GM21529 (cell line): ENCODE results near the gene FPR1.
"Not testable (repeated sequence)": the region's sequence is repeated elsewhere in the genome, so short reads cannot be mapped to it uniquely, and the experiment has no call there.

Source experiments
- ATAC-seq: cut with Tn5 transposase; IDR thresholded peaks from one replicate; pipeline ENCODE4 v1.9.1; 2021; ENCODE audit not compliant: unreplicated experiment

FPR1 gene

GRCh38 chr19:51779703-51780102 is 28.0 kb upstream of the FPR1 start:
- ATAC-seq: no peak

- no peak for ATAC-seq
Observed at GRCh38 chr19:51779181-51779580, 27.5 kb upstream of the FPR1 start.

- no peak for ATAC-seq
Observed at GRCh38 chr19:51777570-51778462, 26.1 kb upstream of the FPR1 start.

- ATAC-seq: not testable (repeated sequence)
Observed at GRCh38 chr19:51776561-51776960, 24.9 kb upstream of the FPR1 start.

GRCh38 chr19:51772977-51773376 is 21.3 kb upstream of the FPR1 start:
- ATAC-seq: no peak

GRCh38 chr19:51771376-51772130 is 19.9 kb upstream of the FPR1 start:
- ATAC-seq: no peak

GRCh38 chr19:51766461-51766860 is 14.8 kb upstream of the FPR1 start:
- ATAC-seq: no peak

DNA sequence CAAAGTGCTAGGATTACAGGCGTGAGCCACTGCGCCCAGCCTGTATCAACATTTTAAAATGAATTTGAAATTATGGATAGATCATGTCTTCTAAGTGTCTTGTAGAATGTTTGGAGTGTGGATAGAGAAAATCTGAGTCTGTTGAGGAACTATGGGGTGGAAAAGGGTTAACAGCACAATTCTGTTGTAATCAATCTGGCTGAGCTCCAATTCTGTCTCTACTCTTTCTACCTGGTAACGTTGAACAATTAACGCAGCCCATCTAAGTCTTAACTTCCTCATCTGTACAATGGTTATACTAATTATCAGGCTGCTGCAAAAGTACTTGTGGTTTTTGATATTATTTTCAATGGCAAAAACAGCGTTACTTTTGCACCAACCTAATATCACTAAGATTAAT is 13.4 kb upstream of the FPR1 start:
- no peak for ATAC-seq

GRCh38 chr19:51761696-51762095 is 10.0 kb upstream of the FPR1 start:
- no peak for ATAC-seq

DNA sequence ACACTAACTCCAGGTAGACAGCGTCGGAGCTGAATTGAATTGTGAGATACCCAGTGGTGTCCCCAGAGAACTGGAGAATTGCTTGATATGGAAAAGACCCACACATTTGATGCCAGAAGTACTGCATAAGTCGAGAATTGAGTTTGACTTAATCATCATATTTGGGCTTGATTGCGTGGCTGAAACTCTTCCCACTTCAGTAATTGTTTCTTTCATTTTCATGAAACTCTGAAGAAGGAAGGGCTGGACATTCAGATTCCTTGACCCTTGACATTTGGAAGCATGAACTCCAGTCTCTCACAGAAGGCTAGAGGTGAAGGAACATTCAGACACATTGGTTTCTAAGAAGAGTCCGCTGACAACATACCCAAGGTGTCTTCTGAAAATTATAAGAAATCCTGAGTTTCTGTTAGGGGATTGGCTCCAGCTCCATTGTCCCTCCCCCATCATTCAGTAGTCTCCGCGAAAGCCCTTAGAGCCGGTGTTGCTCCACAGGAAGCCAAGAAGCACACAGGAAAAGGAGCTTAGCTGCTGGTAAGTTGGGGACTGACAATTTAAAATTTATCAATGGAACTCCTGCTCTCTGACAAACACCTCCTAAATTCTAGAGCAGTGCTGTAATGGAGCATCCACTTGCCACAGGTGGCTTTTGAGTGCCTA is 9.1 kb upstream of the FPR1 start, which contains the start of gene FPR2:
FPR2 (plus strand) TSS at position 484 of the 660 bp plus-strand sequence. CDS start 7,479 bp downstream, outside the sequence.
- no peak for ATAC-seq

DNA sequence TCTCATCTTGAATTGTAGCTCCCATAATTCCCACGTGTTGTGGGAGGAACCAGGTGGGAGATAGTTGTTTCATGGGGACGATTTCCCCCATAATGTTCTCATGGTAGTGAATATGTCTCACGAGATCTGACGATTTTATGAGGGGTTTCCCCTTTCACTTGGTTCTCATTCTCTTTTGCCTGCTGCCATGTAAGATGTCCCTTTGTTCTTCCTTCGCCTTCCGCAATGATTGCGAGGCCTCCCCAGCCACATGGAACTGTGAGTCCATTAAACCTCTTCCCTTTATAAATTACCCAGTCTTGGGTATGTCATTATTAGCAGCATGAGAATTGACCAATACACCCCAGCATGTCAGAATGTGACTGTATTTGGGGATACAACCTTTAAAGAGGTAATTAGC is 3.9 kb upstream of the FPR1 start:
- no peak for ATAC-seq

DNA sequence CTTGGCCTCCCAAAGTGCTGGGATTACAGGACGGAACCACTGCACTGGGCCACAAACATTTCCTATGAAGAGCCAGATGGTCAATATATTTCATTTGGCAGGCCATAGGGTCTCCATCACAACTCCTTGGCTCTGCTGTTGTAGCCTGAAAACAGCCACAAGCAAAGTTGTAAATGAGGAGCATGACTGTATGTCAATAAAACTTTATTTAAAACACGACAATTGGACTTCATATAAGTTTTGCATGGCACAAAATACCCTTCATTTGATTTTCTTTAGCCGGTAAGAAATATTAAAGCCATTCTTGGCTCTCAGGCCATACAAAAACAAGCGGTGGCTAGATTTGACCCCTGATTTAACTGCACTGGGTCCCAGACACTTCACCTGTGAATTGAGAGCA is 3.1 kb upstream of the FPR1 start:
- ATAC-seq: no peak

- ATAC-seq: no peak
Observed at GRCh38 chr19:51754109-51754508, 2.4 kb upstream of the FPR1 start.

GRCh38 chr19:51750400-51751094 is 1.1 kb downstream of the FPR1 start:
- ATAC-seq: no peak

DNA sequence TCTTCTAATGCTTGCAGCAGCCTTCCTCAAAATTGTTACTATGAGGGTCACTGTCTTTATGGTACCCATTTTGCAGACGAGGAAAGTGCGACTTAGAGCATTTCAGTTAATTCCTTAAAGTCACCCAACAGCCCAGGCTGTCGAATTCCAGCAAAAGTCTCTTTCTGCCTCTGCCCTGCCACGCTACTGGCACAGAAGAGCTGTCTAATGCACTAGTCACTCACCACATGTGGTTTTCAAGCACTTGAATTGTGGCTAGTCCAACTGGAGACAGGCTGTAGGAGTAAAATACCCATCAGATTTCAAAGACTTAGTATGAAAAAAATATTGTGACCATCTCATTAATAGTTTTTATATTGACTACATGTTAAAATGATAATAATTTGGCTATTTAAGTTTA is 1.7 kb downstream of the FPR1 start:
- ATAC-seq: no peak

DNA sequence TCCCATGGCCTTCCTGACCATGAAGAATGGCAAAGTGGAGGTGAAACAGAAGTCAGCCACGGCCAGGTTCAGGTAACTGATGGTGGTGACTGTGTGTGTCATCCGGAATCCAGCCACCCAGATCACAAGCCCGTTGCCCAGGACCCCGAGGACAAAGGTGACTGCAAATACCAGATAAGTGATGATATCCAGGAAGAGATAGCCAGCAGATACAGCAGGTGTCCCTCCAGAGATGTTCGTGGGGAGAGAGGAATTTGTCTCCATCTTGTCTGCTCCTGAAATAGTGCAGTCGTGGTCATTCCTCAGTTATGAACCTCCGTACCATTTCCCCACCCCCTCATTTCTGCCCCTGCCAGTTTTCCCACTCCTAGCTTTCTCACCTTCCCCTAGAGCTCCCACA is 4.9 kb downstream of the FPR1 start:
- ATAC-seq: no peak

- ATAC-seq: no peak
Observed at GRCh38 chr19:51743405-51743804, 8.3 kb downstream of the FPR1 start.

- no peak for ATAC-seq
Observed at GRCh38 chr19:51742789-51743188, 8.9 kb downstream of the FPR1 start.

- ATAC-seq: no peak
Observed at GRCh38 chr19:51740356-51740755, 11.3 kb downstream of the FPR1 start.

DNA sequence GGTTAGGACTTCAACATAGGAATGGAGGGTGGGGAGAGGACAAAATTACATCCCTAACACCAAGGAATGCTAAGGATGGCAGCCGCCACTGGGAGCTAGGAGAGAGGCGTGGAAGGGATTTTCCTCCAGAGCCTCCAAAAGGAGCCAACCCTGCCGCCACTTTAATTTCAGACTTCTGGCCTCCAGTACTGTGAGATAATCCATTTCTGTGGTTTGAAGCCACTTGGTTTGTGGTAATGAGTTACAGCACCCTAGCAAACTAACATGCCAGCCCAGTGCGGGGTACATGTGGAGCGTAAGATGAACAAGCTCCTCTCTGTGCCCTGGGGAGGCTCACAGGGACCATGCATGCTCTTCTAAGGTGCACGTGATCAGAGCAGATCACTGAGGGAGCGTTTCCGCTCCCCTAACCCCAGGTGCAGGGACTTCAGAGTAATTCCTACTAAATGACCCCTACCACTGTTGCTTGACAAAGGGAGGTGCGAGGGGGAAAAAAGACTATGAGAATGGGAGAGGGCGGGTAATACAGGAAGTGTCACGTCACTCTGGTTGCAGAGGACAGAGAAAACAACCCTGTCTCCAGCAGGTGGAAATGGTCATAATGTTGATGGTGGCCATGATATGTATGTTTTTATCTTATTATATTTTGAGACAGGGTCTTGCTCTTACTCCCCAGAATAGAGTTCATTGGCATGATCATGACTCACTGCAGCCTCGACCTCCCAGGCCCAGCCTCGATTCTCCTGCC is 12.0 kb downstream of the FPR1 start:
- ATAC-seq: no peak
